Panc1 (cell line): Measurements from ENCODE around the gene UNCX.

ENCODE experiments used
- POLR2AphosphoS5 ChIP-seq: IDR thresholded peaks from 2 replicates; pipeline ENCODE4 v1.6.1; 2012; ENCODE audit warnings: mild to moderate bottlenecking, low read depth, low read length, moderate library complexity
- SIN3A ChIP-seq: IDR thresholded peaks from 2 replicates; pipeline ENCODE4 v1.6.1; 2012; ENCODE audit warnings: low read depth, mild to moderate bottlenecking, low read length, moderate library complexity, borderline replicate concordance; ENCODE audit not compliant: insufficient read depth
- TCF7L2 ChIP-seq: IDR thresholded peaks from 2 replicates; pipeline ENCODE4 v1.6.1; 2011; ENCODE audit warnings: mild to moderate bottlenecking, low read depth, low read length, inconsistent platforms
- TF ChIP-seq, protein P1 (sequence below): fragments of 450-650 bp; IDR thresholded peaks from 2 replicates; pipeline ENCODE4 v1.5.1; 2017; ENCODE audit warnings: mild to moderate bottlenecking

DNA sequence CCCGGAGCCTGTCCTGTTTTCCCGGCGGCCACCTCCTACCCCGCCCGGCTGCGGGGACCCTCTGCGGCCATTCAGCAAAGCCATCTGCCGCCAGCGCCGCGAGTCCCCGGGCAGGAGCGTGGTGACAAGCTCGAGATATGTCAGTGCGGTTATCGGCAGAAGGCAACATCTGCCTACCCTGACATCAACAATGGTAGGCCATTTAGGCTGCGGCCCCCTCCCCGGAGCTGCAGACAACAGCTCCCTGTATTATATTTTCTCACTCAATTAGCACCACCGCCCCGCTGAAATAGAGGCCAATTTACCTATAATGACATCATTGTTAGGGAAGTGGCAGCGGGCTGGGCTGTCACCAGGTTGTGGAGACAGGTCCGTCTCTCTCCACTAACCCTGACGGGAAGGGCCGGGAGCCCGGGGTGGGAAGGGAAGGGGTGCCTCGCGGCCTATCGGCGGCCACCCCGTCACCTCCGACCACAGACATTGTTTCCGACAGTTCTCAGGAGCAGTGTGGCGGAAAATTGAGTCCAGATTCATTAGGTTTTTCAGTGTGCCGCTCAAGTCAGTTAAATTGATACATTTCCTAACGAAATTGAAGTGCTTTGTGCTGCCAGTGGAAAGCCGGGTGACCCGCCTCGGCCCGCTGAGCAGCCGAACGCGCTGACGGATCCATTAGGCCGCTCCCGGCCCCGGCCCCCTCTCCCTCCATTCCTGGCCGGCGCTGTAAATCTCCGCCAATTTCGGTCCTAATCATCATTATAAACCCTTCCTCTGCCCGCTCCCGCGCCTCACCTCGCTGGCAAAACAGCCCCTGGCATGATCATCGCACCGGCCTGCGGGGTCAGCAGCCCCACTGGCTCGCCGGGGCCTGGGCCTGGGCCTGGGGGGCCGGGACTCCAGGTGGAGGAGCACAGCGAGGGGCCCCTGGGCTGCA lies 43.0 kb downstream of the UNCX start:
- TF ChIP-seq, protein P1, sequence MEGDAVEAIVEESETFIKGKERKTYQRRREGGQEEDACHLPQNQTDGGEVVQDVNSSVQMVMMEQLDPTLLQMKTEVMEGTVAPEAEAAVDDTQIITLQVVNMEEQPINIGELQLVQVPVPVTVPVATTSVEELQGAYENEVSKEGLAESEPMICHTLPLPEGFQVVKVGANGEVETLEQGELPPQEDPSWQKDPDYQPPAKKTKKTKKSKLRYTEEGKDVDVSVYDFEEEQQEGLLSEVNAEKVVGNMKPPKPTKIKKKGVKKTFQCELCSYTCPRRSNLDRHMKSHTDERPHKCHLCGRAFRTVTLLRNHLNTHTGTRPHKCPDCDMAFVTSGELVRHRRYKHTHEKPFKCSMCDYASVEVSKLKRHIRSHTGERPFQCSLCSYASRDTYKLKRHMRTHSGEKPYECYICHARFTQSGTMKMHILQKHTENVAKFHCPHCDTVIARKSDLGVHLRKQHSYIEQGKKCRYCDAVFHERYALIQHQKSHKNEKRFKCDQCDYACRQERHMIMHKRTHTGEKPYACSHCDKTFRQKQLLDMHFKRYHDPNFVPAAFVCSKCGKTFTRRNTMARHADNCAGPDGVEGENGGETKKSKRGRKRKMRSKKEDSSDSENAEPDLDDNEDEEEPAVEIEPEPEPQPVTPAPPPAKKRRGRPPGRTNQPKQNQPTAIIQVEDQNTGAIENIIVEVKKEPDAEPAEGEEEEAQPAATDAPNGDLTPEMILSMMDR, result no peak
- TF ChIP-seq TCF7L2 (no peak), SIN3A (no peak), POLR2AphosphoS5 (no peak)
